ENCODE data around the gene ZCCHC24. TPM values are rescaled to one million over a fixed set of nuclear protein-coding genes. Genes with fewer than 3 reads are reported as not detected.

ZCCHC24 gene
- total RNA-seq, 1 experiment from 2014 or later: 3.8 TPM

GRCh38 chr10:79422178-79422892 is 23.1 kb downstream of the ZCCHC24 start:
- peaks cover 0 to 3% (median 0%) of the 10 kb centered on the region in 3 experiments; a peak in 1 of 7 replicates for H3K36me3 Mint-ChIP-seq (ENCODE audit: insufficient read depth in 1 of 3, low read depth in 3 of 3)
- H2AK5ac ChIP-seq (ENCODE audit: insufficient read length, low read length): no peak overlapping the region

More at GRCh38 chr10:79422178-79422892, 23.1 kb downstream of the ZCCHC24 start:
- peaks cover 6 to 18% of the 10 kb centered on the region in 2 experiments; a peak in 3 of 4 replicates for H3K4me1 Mint-ChIP-seq
- TF ChIP-seq CTCF (conservative IDR thresholded peaks at IDR 0.05): no peak
- H2BK120ac ChIP-seq (ENCODE audit: low read depth, low read length, poor library complexity, severe bottlenecking): no peak overlapping the region
- no peak overlapping the region for H3K4me3 Mint-ChIP-seq
- H3K9ac ChIP-seq (ENCODE audit: extremely low read depth, insufficient read length, low read length): no peak overlapping the region
- no peaks in the 10 kb centered on the region for H3K23me2 ChIP-seq (ENCODE audit: insufficient read length, low read depth, low read length, poor library complexity, severe bottlenecking)
- no peak overlapping the region for H3K23ac ChIP-seq (ENCODE audit: insufficient read length, low read depth, low read length)
- H3T11ph ChIP-seq (ENCODE audit: low read length): no peak overlapping the region
- no peak overlapping the region for H3K14ac ChIP-seq (ENCODE audit: insufficient read depth, low read length)
- no peak overlapping the region for H2BK20ac ChIP-seq (ENCODE audit: low read depth, low read length, poor library complexity, severe bottlenecking)
- no peak overlapping the region for H4K91ac ChIP-seq (ENCODE audit: insufficient read length, low read depth, low read length)
- no peaks in the 10 kb centered on the region for H4K20me1 ChIP-seq (ENCODE audit: control insufficient read depth, insufficient read depth, insufficient read length)
- no peak overlapping the region for H3K56ac ChIP-seq (ENCODE audit: insufficient read length, low read depth, low read length)
- no peak overlapping the region for H3K27ac ChIP-seq (ENCODE audit: insufficient read length, low read depth, low read length)
- H3K18ac ChIP-seq (ENCODE audit: insufficient read length, low read depth, low read length): no peak overlapping the region
- no peak overlapping the region for H2BK5ac ChIP-seq (ENCODE audit: insufficient read length, low read length)
- no peaks in the 10 kb centered on the region for H3K79me1 ChIP-seq (ENCODE audit: insufficient read depth, low read depth, low read length, poor library complexity, severe bottlenecking)
- no peak overlapping the region for H3K4me2 ChIP-seq (ENCODE audit: insufficient read depth, insufficient read length, low read length)
- H2AFZ ChIP-seq (ENCODE audit: low read length): no peak overlapping the region
- no peak overlapping the region for H4K5ac ChIP-seq (ENCODE audit: insufficient read length, low read depth, low read length)
- no peak overlapping the region for H4K8ac ChIP-seq (replicated peaks; ENCODE audit: insufficient read length, low read depth, low read length)
- H2BK15ac ChIP-seq (ENCODE audit: low read depth, low read length): no peak overlapping the region
- no CpG with 5 or more reads among the region's 9 CpGs for WGBS (ENCODE audit: extremely low coverage, insufficient read length, low lambda C conversion rate)
- H3K9me3 ChIP-seq (ENCODE audit: control insufficient read depth, low read depth, low read length): no peaks in the 10 kb centered on the region
- no peak overlapping the region for H3K4ac ChIP-seq (ENCODE audit: low read depth, low read length)
- H3K27ac Mint-ChIP-seq: no peak overlapping the region
- H3K79me2 ChIP-seq (ENCODE audit: insufficient read depth, low read length): no peaks in the 10 kb centered on the region
- no peaks in the 10 kb centered on the region for H3K27me3 Mint-ChIP-seq (ENCODE audit: low read depth)
- H3K27me3 ChIP-seq (ENCODE audit: insufficient read depth, low read length): no peaks in the 10 kb centered on the region
- H3K4me1 ChIP-seq (ENCODE audit: insufficient read depth, low read length): no peaks in the 10 kb centered on the region
- H2BK12ac ChIP-seq (ENCODE audit: insufficient read length, low read depth, low read length): no peak overlapping the region
- DNase-seq: no peak
- H3K9me3 Mint-ChIP-seq: no peaks in the 10 kb centered on the region
